ENCODE data around the gene ACTN1. TPM values are rescaled to one million over a fixed set of nuclear protein-coding genes. Genes with fewer than 3 reads are reported as not detected.

The ACTN1 gene
- total RNA-seq, 1 donor = 1,023 TPM

DNA sequence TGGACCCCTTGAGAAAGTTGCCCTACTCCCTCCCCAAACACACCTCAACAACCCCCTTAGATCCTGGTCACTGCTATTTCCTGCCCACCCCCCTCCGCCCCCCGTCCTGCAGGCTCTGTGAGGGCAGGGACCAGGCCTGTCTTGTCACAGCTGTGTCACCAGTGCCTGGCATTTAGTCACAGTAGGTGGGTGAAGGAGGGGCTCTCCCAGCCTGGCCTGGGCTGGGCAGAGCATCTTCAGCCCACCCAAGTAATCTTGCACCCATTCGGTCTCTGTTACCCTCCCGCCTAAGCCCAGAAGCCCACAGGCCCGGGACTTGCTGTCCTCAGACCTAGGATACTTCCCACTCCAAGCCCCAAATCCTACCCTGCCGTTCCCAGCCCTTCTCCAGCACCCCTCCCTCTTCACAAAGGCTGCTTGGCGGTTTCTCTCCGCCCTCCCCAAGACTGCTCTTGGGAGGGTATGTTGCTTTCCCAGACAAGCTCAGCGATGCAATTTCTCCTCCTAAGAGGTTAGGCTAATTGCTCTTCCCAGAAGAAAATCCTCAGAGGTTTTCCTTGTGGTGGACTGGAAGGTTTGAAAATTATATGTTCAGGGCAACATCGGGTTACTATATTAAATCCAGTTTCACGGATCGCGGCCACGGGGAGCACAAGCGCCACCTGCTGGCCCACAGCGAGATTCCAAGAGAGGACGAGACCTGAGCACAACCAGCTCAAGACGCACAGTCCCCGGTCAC is 135.5 kb downstream of the ACTN1 start:
- peak; percentile 71 for DNase-seq (ENCODE audit: low read depth)
- H3K4me3 ChIP-seq (ENCODE audit: low read depth, low read length) = peak overlapping the region; percentile 49
- TF ChIP-seq, protein P1, sequence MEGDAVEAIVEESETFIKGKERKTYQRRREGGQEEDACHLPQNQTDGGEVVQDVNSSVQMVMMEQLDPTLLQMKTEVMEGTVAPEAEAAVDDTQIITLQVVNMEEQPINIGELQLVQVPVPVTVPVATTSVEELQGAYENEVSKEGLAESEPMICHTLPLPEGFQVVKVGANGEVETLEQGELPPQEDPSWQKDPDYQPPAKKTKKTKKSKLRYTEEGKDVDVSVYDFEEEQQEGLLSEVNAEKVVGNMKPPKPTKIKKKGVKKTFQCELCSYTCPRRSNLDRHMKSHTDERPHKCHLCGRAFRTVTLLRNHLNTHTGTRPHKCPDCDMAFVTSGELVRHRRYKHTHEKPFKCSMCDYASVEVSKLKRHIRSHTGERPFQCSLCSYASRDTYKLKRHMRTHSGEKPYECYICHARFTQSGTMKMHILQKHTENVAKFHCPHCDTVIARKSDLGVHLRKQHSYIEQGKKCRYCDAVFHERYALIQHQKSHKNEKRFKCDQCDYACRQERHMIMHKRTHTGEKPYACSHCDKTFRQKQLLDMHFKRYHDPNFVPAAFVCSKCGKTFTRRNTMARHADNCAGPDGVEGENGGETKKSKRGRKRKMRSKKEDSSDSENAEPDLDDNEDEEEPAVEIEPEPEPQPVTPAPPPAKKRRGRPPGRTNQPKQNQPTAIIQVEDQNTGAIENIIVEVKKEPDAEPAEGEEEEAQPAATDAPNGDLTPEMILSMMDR (IDR thresholded peaks at IDR 0.05; ENCODE audit: insufficient read depth, low read depth, low read length) = peak; percentile 93

DNA sequence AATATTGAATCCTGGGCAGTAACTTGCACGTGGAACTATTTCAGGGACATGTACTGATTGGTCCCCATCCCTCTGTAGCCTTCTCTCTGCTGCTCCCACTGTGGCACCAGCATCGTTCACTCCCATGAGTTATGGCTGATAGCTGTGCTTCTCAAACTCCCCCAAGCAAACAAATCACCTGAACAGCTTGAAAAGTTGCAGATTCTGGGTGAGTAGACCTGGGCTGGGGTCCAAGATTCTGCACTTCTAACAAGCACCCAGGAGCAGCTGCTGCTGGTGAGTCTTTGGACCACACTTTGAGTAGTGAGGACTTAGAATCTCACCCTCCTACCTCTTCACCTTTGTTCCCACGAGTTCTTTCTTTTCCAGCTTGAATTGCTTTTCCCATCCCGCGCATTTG is 136.8 kb downstream of the ACTN1 start:
- TF ChIP-seq, protein P1 (IDR thresholded peaks at IDR 0.05; ENCODE audit: insufficient read depth, low read depth, low read length) = no peak
- no peak for DNase-seq (ENCODE audit: low read depth)
- no peak overlapping the region for H3K4me3 ChIP-seq (ENCODE audit: low read depth, low read length)

DNA sequence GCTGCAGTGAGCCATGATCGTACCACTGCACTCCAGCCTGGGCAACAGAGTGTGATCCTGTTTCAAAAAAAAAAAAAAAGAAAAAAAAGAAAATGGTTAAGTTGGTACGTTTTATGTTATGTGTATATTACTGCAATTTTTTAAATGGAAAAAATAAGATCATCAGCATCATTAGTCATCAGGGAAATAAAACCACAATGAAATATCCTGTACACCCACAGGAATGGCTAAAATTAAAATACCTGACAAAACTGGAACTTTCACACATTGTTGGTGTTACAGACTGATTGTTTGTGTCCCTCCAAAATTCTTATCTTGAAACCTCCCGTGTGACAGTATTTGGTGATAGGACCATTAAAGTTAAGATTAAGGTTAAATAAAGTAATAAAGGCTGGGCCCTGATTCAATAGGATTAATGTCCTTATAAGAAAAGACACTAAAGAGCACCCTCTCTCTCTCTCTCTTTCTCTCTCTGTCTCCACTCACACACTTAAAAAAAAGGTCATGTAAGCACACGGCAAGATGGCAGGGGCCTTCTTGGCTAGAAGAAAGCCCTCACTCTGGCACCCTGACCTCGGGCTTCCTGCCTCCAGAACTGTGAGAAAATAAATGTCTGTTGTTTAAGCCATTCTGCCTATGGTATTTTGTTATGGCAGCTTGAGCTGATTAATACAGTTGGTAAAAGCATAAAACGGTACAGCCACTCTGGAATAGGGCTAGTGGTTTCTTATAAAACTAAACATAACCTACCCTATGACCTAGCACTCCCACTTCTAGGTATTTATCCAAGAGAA is 137.9 kb downstream of the ACTN1 start:
- TF ChIP-seq, protein P1 (IDR thresholded peaks at IDR 0.05; ENCODE audit: insufficient read depth, low read depth, low read length) = no peak
- peak; percentile 36 for DNase-seq (ENCODE audit: low read depth)
- no peak overlapping the region for H3K4me3 ChIP-seq (ENCODE audit: low read depth, low read length)

DNA sequence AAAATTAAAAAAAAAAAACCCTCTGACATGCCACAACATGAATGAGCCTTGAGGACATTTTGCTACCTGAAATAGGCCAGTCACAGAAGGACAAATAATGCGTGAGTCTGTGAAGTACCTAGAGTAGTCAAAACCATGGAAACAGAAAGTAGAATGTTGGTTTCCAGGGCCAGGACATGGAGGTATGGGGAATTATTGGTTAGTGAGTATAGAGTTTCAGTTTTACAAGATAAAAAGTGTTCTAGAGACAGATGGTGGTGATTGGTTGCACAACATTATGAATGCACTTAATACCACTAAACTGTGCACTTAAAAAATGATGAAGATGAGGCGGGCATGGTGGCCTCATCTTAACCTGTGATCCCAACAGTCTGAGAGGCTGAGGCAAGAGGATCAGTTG is 138.6 kb downstream of the ACTN1 start:
- DNase-seq (ENCODE audit: low read depth) = peak; percentile 50
- TF ChIP-seq, protein P1 (IDR thresholded peaks at IDR 0.05; ENCODE audit: insufficient read depth, low read depth, low read length) = no peak
- no peak overlapping the region for H3K4me3 ChIP-seq (ENCODE audit: low read depth, low read length)

DNA sequence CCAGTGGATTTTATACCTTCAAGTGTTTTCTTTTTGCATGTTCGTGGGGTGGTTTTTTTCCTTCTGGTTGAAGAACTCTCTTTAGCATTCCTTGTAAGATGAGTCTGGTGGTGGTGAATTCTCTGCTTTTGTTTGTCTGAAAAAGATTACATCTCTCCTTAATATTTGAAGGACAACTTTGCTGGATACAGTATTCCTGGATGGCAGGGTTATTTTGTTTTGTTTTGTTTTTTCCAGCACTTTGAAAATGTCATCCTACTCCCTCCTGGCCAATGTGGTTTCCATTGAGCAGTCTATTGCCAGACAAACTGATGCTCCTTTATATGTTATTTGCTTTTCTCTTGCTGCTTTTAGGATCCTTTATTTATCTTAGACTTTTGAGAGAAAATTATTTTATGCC is 143.0 kb downstream of the ACTN1 start:
- TF ChIP-seq, protein P1 (IDR thresholded peaks at IDR 0.05; ENCODE audit: insufficient read depth, low read depth, low read length) = no peak
- DNase-seq (ENCODE audit: low read depth) = no peak
- H3K4me3 ChIP-seq (ENCODE audit: low read depth, low read length) = no peak overlapping the region

DNA sequence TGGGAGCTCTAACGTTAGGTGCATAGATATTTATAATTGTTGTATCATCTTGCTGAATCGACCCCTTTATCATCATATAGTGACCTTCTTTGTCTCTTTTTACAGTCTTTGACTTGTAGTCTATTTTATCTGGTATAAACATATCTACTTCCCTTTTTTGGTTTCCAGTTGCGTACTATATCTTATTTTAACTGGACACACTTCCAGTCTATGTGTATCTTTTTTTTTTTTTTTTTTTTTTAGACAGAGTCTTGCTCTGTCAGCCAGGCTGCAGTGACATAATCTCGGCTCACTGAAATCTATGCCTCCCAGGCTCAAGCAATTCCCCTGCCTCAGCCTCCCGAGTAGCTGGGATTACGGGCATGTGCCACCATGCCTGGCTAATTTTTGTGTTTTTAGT is 144.3 kb downstream of the ACTN1 start:
- H3K4me3 ChIP-seq (ENCODE audit: low read depth, low read length) = no peak overlapping the region
- TF ChIP-seq, protein P1 (IDR thresholded peaks at IDR 0.05; ENCODE audit: insufficient read depth, low read depth, low read length) = no peak
- no peak for DNase-seq (ENCODE audit: low read depth)
